Measurements from ENCODE around the gene LDB3.

Gene LDB3

DNA sequence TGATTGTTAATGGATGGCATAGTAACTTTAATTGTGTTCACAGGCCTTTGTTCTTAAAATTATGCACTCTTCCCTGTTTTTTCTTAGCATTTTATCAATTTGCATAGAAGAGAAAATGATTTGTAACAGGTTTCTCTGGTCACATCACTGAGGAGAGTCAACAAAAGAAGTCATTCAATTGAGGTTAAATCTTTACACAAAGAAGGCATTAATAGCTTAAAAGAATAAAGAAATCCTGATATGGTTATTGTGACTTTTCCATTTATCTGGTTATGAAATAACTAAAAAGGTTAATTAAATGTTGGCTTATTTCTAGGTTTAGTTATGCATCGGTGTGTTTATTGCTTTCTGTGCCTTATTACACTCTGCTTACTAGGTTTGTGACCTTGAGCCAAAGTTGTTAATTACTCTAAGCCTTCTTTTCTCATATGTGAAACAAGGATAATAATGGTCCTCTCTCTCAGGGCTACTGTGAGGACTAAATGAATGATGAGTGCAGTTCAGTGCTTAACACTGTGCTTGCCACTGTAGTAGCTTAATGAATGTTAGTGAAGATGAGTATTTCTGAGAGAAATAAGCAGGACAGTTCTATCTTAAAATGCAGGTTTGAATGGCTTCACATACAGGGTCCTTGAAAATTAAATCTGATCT, 100.2 kb downstream of the LDB3 start:
- no peak for DNase-seq (ENCODE audit: low spot score)

DNA sequence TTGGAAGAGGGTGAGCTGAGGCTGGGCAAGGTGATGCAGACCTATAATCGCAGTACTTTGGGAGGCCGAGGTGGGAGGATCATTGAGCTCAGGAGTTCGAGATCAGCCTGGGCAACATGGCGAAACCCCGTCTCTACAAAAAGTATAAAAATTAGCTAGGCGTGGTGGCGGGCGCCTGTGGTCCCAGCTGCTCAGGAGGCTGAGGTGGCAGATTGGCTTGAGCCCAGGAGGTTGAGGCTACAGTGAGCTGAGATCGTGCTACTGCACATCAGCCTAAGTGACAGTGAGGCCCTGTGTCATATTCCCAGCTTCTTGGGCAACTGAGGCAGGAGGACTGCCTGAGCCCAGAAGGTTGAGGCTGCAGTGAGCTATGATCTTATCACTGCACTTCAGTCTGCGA, 101.7 kb downstream of the LDB3 start:
- DNase-seq (ENCODE audit: low spot score), result no peak

DNA sequence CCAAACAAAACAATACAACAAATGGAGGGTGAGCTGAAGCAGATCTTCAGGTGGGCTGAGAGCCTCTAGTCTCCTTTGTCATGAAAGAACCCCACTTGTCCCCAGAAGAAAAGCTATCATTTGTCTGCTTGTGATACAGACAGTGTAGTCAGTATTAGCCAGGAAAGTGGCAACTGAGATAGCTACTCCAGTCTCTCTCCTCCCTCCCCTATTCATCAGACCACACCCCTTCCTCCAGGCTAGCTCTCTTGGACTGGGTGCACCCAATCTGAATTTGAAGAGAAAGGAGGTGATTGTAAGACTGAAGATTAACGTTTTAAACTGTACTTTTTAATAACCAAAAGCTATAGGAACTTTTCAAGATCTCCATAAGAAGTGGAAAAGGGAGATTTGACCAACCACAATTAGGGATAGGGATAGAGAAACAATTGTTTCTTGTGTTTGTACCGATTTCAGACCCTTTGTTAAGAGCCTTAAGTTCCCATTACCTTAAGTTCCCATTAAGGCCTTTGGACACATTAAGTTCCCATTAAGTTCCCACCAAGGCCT, 102.2 kb downstream of the LDB3 start:
- DNase-seq (ENCODE audit: low spot score), result no peak

DNA sequence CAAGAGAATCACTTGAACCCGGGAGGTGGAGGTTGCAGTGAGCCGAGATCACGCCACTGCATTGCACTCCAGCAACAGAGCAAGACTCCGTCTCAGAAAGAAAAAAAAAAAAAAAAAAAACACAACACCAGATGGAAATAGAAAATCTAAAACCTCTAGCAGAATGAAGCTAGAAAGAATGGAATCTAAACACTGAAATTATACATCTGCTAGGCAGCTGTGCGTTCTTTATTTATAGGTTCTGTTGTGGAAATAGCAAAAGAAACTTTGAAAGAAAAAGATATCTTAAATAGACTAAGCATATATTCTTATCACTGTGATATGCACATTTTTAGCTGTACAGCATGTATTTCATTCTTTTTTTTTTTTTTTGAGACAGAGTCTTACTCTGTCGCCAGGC, 105.2 kb downstream of the LDB3 start:
- no peak for DNase-seq (ENCODE audit: low spot score)

DNA sequence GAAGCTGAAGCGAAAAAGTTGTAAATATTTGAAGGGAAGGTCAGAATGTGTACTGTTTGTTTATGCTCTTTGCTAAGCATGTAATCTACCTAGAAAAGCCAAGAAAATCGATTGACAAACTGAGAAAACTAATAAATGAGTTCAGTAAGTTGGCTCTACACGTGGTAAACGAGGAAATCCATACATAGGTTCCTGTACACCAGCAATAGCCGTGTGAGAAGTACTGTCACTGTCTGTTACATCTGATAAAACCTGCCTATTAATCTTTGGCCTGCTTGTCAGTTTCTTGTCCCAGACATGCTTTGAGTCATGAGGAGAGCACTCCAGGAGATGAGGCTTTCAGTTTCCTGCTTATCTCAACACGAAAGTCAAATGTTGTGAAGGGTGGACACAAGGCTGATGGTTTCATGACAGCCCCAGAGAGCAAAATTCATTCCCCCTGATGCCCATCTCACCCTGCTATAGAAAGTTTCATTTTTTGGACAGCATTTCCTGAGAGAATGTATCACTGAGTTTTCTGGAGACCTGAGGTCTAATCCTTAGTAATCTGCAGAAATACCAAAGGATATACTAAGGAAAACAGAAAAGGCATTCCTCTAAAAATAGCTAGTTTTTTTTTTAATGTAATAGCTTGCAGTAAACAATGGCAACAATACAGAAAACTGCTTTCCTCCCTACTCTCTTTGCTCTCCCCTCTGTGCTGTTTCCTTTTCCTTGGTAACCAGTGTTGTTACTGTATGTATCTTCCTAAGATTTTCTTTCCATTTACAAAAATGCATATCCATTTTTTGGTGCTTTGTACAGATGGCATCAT, 107.0 kb downstream of the LDB3 start:
- DNase-seq (ENCODE audit: low spot score), result no peak

DNA sequence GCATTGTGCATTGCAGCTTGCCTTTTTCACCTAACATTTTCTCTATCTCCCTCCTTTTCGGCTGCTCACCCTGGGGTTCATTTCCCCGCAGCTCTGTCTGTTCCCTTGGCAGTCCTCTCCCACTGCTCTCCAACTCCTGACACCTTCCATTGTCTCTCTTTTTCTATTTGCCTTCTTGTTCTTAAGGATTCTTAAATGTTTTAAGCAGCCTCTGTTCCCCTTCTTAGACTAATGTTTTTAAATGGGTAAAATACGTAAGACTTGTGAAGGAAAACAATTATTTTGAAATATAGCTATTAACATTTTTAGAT, 107.5 kb downstream of the LDB3 start:
- no peak for DNase-seq (ENCODE audit: low spot score)

DNA sequence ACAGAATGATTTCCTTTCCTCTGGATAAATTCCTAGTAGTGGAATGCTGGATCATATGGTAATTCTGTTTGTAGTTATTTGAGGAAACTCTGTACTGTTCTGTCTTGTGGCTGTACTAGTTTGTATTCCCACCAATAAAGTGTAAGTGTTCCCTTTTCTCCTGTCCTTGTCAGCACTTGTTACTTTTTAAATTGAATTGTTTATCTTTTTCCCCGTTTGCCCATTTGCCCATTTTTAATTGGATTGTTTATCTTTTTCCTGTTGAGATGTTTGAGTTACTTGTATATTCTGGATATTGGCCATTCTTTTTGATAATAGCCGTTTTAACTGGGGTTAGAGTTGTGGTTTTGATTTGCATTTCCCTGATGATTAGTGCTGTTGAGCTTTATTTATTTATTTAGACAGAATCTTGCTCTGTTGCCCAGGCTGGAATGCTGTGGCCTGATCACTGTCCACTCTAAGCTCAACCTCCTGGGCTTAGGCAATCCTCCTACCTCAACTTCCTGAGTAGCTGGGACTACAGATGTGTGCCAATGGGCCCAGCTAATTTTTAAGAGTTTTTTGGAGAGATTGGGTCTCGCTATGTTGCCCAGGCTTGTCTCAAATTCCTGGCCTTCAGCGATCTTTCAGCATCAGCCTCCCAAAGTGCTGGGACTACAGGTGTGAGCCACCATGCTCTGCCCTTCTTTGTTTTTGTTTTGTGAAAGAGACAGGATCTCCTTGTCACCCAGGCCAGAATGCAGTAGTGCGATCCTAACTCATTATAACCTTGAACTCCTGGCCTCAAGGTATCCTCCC, 111.1 kb downstream of the LDB3 start:
- DNase-seq (ENCODE audit: low spot score), result no peak

DNA sequence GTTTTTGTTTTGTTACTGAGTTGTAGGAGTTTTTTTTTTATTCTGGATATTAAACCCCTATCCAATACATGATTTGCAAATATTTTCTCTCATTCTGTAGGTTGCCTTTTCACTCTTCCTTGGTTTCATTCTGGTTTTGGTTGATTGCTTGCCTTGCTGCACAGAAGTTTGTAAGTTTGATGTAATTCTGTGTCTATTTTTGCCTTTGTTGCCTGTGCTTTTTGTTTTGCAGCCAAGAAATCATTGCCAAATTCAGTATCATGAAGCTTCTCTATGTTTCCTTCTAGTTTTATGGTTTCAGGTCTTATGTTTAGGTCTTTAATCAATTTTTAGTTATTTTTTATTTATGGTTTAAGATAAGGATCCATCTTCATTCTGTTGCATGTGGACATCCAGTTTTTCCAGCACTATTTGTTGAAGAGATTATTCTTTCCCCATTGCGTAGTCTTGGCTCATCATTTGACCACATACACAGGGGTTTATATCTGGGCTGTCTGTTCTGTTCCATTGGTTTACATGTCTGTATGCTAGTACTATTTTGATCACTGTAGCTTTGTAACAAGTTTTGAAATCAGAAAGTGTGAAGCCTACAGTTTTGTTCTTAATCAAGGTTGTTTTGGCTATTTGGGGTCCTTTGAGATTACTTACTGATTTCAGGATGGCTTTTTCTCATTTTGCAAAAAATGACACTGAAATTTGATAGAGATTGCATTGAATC, 114.5 kb downstream of the LDB3 start:
- DNase-seq (ENCODE audit: low spot score), result no peak

DNA sequence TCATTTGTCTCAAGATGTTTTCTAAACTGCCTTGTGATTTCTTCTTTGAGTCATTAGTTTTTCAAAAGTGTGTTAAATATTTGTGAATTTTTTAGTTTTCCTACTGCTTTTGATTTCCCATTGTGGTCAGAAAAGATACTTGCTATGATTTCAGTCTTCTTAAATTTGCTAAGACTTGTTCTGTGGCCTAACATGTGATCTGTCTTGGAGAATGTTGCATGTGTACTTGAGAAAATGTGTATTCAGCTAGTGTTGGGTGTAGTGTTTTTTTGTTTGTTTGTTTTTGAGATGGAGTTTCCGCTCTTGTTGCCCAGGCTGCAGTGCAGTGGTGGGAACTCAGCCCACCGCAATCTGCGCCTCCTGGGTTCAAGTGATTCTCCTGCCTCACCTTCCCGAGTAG, 116.7 kb downstream of the LDB3 start:
- no peak for DNase-seq (ENCODE audit: low spot score)
